ENCODE measurements around the gene GPATCH4. TPM values are rescaled to one million over a fixed set of nuclear protein-coding genes. Genes with fewer than 3 reads are reported as not detected.

The GPATCH4 gene
- total RNA-seq, 1 experiment from 2014 or later: 39.4 TPM

DNA sequence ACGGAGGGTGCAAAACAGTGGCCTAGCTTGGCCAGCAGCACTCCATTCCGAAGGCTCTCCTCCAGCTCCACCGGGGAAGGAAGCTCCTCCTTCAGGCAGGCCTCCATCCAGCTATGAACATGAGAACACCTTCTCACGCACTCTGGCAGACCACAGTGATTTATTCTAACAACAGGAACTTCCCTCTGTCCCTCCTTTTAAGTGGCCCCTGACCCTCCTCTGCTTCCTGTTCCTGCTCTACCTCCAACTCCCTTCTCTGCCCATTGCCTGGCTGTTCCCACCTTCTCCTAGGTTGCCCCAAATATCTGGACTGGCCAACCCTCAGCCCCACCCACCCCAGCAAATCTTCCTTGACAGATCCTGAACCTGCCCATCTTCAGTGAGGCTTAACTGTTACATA, 34.8 kb downstream of the GPATCH4 start:
- no peak for ATAC-seq
- BruUV-seq (replicated peaks): no TSS peak
- intact Hi-C loops (cut with micrococcal nuclease): no loop called here

DNA sequence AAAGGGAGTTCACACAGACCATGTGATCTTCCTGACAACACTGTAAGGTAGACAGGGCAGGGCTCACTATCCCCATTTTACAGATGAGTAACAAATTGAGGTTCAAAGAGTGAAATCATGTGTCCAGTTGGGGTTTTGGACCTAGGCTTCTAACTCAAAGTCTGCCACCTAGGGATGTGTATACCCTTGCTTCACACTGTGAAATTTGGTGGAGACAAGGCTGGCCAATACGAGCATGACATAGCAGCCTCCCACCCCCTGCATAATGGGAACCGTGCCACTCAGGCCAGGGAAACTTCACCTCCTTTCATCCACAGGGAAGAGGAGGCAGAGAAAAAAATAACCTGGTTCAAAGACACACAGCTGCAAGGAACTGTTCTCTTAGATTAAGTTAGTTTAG, 35.8 kb downstream of the GPATCH4 start:
- POLR2A ChIA-PET: no interaction called here
- Histone ChIP-seq H3K9me3 (ENCODE audit: control insufficient read depth in 1 of 2, insufficient read depth in 1 of 2, low read depth in 1 of 2, low read length in 2 of 2) (no peaks in the 10 kb centered on the region), H3K9ac (ENCODE audit: low read length) (no peak overlapping the region), H3K27ac (ENCODE audit: low read depth, low read length) (no peak overlapping the region), H3K4me3 (replicated peaks in 1 of 2; ENCODE audit: low read depth in 1 of 2, low read length in 2 of 2) (no peak overlapping the region), H3K79me2 (ENCODE audit: insufficient read depth, low read length) (peaks cover 9% of the 10 kb centered on the region; the same call in 1 of the 2 replicates), H3K27me3 (ENCODE audit: insufficient read depth, low read length) (no peaks in the 10 kb centered on the region), H2AFZ (ENCODE audit: low read depth, low read length, poor library complexity, severe bottlenecking) (no peak overlapping the region), H4K20me1 (ENCODE audit: insufficient read depth) (no peaks in the 10 kb centered on the region), H3K36me3 (ENCODE audit: control insufficient read depth in 1 of 2, insufficient read depth in 2 of 2, low read length in 2 of 2) (peaks cover 7 to 8% of the 10 kb centered on the region in 2 experiments; a peak in 3 of 4 replicates), H3K9me2 (ENCODE audit: insufficient read depth) (no peaks in the 10 kb centered on the region), H3K4me1 (ENCODE audit: control insufficient read depth in 1 of 2, insufficient read depth in 2 of 2, low read length in 2 of 2) (no peaks in the 10 kb centered on the region), H3K4me2 (ENCODE audit: low read length) (no peak overlapping the region)
- CTCF ChIA-PET: no interaction called here
- RAD21 ChIA-PET (ENCODE audit: low non-redundant PET in 1 of 2, low total read pairs in 2 of 2, uncharacterized antibody in 2 of 2, unreplicated experiment in 2 of 2): no interaction called here
- intact Hi-C loops (cut with micrococcal nuclease): no loop called here
- no peak for ATAC-seq
- DNase-seq (ENCODE audit: low read depth, low spot score): no peak
- no TSS peak for BruUV-seq (replicated peaks)
- TF ChIP-seq, protein P1, sequence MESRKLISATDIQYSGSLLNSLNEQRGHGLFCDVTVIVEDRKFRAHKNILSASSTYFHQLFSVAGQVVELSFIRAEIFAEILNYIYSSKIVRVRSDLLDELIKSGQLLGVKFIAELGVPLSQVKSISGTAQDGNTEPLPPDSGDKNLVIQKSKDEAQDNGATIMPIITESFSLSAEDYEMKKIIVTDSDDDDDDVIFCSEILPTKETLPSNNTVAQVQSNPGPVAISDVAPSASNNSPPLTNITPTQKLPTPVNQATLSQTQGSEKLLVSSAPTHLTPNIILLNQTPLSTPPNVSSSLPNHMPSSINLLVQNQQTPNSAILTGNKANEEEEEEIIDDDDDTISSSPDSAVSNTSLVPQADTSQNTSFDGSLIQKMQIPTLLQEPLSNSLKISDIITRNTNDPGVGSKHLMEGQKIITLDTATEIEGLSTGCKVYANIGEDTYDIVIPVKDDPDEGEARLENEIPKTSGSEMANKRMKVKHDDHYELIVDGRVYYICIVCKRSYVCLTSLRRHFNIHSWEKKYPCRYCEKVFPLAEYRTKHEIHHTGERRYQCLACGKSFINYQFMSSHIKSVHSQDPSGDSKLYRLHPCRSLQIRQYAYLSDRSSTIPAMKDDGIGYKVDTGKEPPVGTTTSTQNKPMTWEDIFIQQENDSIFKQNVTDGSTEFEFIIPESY (IDR thresholded peaks at IDR 0.05; ENCODE audit: extremely low read depth, insufficient replicate concordance, low read length): no peak
- TF ChIP-seq TCF7L2 (IDR thresholded peaks at IDR 0.05; ENCODE audit: borderline replicate concordance, extremely low read depth, insufficient read depth, insufficient read length) (no peak), FOSL1 (IDR thresholded peaks at IDR 0.05; ENCODE audit: low read depth) (no peak), JUND (IDR thresholded peaks at IDR 0.05) (no peak), EZH2phosphoT487 (IDR thresholded peaks at IDR 0.05; ENCODE audit: borderline replicate concordance) (no peak), POLR2AphosphoS5 (IDR thresholded peaks at IDR 0.05; ENCODE audit: low read depth, low read length) (no peak), YY1 (IDR thresholded peaks at IDR 0.05; ENCODE audit: extremely low read depth, insufficient replicate concordance, low read depth, low read length) (no peak), EGR1 (IDR thresholded peaks at IDR 0.05; ENCODE audit: low read depth) (no peak)

More for the DNA sequence above, 34.8 kb downstream of the GPATCH4 start:
- no peak overlapping the region for H3K4me2 ChIP-seq (ENCODE audit: low read length)
- no peaks in the 10 kb centered on the region for H3K27me3 ChIP-seq (ENCODE audit: insufficient read depth, low read length)
- H3K36me3 ChIP-seq (ENCODE audit: control insufficient read depth in 1 of 2, insufficient read depth in 2 of 2, low read length in 2 of 2): peaks cover 5 to 8% of the 10 kb centered on the region in 2 experiments; a peak in 1 of 4 replicates
- no peaks in the 10 kb centered on the region for H3K9me2 ChIP-seq (ENCODE audit: insufficient read depth)
- H3K27ac ChIP-seq (ENCODE audit: low read depth, low read length): no peak overlapping the region
- H2AFZ ChIP-seq (ENCODE audit: low read depth, low read length, poor library complexity, severe bottlenecking): no peak overlapping the region
- TF ChIP-seq ATF3 (IDR thresholded peaks at IDR 0.05) (no peak), JUND (IDR thresholded peaks at IDR 0.05) (no peak), ZFX (IDR thresholded peaks at IDR 0.05) (no peak), RAD21 (IDR thresholded peaks at IDR 0.05; ENCODE audit: low read depth) (no peak), ZNF274 (IDR thresholded peaks at IDR 0.05; ENCODE audit: low read depth, low read length) (no peak), ELF1 (IDR thresholded peaks at IDR 0.05; ENCODE audit: borderline replicate concordance, low read depth) (no peak), EZH2 (IDR thresholded peaks at IDR 0.05) (no peak), MAX (IDR thresholded peaks at IDR 0.05) (no peak), POLR2AphosphoS5 (IDR thresholded peaks at IDR 0.05; ENCODE audit: low read depth, low read length) (no peak), FOSL1 (IDR thresholded peaks at IDR 0.05; ENCODE audit: low read depth) (no peak), TCF7L2 (IDR thresholded peaks at IDR 0.05; ENCODE audit: borderline replicate concordance, extremely low read depth, insufficient read depth, insufficient read length) (no peak), EZH2phosphoT487 (IDR thresholded peaks at IDR 0.05; ENCODE audit: borderline replicate concordance) (no peak), CBX3 (IDR thresholded peaks at IDR 0.05; ENCODE audit: low read depth) (no peak), YY1 (IDR thresholded peaks at IDR 0.05; ENCODE audit: extremely low read depth, insufficient replicate concordance, low read depth, low read length) (no peak), SIN3A (IDR thresholded peaks at IDR 0.05; ENCODE audit: low read depth) (no peak), POLR2A (IDR thresholded peaks at IDR 0.05; ENCODE audit: borderline replicate concordance, extremely low read depth, insufficient read depth, insufficient read length) (no peak), SP1 (IDR thresholded peaks at IDR 0.05; ENCODE audit: low read depth) (no peak), CEBPB (IDR thresholded peaks at IDR 0.05; ENCODE audit: low read depth) (no peak), EGR1 (IDR thresholded peaks at IDR 0.05; ENCODE audit: low read depth) (no peak), SRF (IDR thresholded peaks at IDR 0.05; ENCODE audit: low read depth) (no peak)
- H3K4me1 ChIP-seq (ENCODE audit: control insufficient read depth in 1 of 2, insufficient read depth in 2 of 2, low read length in 2 of 2): peaks cover 6 to 7% of the 10 kb centered on the region in 2 experiments
- CTCF ChIA-PET: interaction anchor here (1.1 kb wide), 1 partner anchor 120 kb away, joined by 3 read pairs; no protein-coding TSS in a partner anchor
- H3K9me3 ChIP-seq (ENCODE audit: control insufficient read depth in 1 of 2, insufficient read depth in 1 of 2, low read depth in 1 of 2, low read length in 2 of 2): no peaks in the 10 kb centered on the region
- no peaks in the 10 kb centered on the region for H4K20me1 ChIP-seq (ENCODE audit: insufficient read depth)
- RAD21 ChIA-PET (ENCODE audit: low non-redundant PET in 1 of 2, low total read pairs in 2 of 2, uncharacterized antibody in 2 of 2, unreplicated experiment in 2 of 2): no interaction called here
- no peak for DNase-seq (ENCODE audit: low read depth, low spot score)
- H3K4me3 ChIP-seq (replicated peaks in 1 of 2; ENCODE audit: low read depth in 1 of 2, low read length in 2 of 2): no peak overlapping the region
- no peak overlapping the region for H3K9ac ChIP-seq (ENCODE audit: low read length)
- peaks cover 18% of the 10 kb centered on the region for H3K79me2 ChIP-seq (ENCODE audit: insufficient read depth, low read length)
- POLR2A ChIA-PET: no interaction called here

Measured in HCT116 (cell line).